Measurements from ENCODE around the gene XRCC5. TPM values are rescaled to one million over a fixed set of nuclear protein-coding genes. Genes with fewer than 3 reads are reported as not detected.
A peak's percentile ranks its signal among the peaks of the same experiment; 100 is the strongest.

The XRCC5 gene
- total RNA-seq, 4 donors from 2014 or later = 107 to 132 (median 116) TPM

GRCh38 chr2:216110620-216111019, 1.5 kb downstream of the XRCC5 start:
- TF ChIP-seq CTCF (IDR thresholded peaks at IDR 0.05) = no peak
- TF ChIP-seq POLR2A (IDR thresholded peaks at IDR 0.05) = no peak
- intact Hi-C loops (cut with DNase I; ENCODE audit: low total_unique reads) = no loop called here
- no peak for DNase-seq (ENCODE audit: low spot score in 2 of 2)
- WGBS, 2 donors = 3 to 6% methylated on average over 1 of the region's 1 CpG
- no peak overlapping the region for H3K4me3 ChIP-seq (ENCODE audit: low read depth, poor library complexity, severe bottlenecking)

GRCh38 chr2:216111122-216111521, 2.0 kb downstream of the XRCC5 start:
- intact Hi-C loops (cut with DNase I; ENCODE audit: low total_unique reads) = no loop called here
- no peak overlapping the region for H3K4me3 ChIP-seq (ENCODE audit: low read depth, poor library complexity, severe bottlenecking)
- TF ChIP-seq CTCF (IDR thresholded peaks at IDR 0.05) = no peak
- TF ChIP-seq POLR2A (IDR thresholded peaks at IDR 0.05) = no peak
- WGBS, 2 donors = 78 to 81% methylated on average over 7 of the region's 7 CpGs
- DNase-seq (ENCODE audit: low spot score in 2 of 2) = no peak

GRCh38 chr2:216112926-216113325, 3.8 kb downstream of the XRCC5 start:
- H3K4me3 ChIP-seq (ENCODE audit: low read depth, poor library complexity, severe bottlenecking) = no peak overlapping the region
- intact Hi-C loops (cut with DNase I; ENCODE audit: low total_unique reads) = no loop called here
- TF ChIP-seq CTCF (IDR thresholded peaks at IDR 0.05) (no peak), POLR2A (IDR thresholded peaks at IDR 0.05) (no peak)
- DNase-seq (ENCODE audit: low spot score in 2 of 2) = no peak
- WGBS, 2 donors = 76% methylated on average over 4 of the region's 4 CpGs

- intact Hi-C loops (cut with DNase I; ENCODE audit: low total_unique reads) = no loop called here
- WGBS, 2 donors = 72 to 88% methylated on average over 3 of the region's 3 CpGs
Measured at GRCh38 chr2:216113572-216113971, 4.4 kb downstream of the XRCC5 start.

GRCh38 chr2:216114382-216114713, 5.2 kb downstream of the XRCC5 start:
- 40 to 41% methylated on average over 4 of the region's 4 CpGs for WGBS, 2 donors
- no peak for DNase-seq (ENCODE audit: low spot score in 2 of 2)
- H3K4me3 ChIP-seq (ENCODE audit: low read depth, poor library complexity, severe bottlenecking) = no peak overlapping the region
- TF ChIP-seq CTCF (IDR thresholded peaks at IDR 0.05) (no peak), POLR2A (IDR thresholded peaks at IDR 0.05) (no peak)
- intact Hi-C loops (cut with DNase I; ENCODE audit: low total_unique reads) = no loop called here

More at GRCh38 chr2:216113572-216113971, 4.4 kb downstream of the XRCC5 start:
- no peak overlapping the region for H3K4me3 ChIP-seq (ENCODE audit: low read depth, poor library complexity, severe bottlenecking)
- no peak for DNase-seq (ENCODE audit: low spot score in 2 of 2)
- no peak for TF ChIP-seq POLR2A (IDR thresholded peaks at IDR 0.05)

GRCh38 chr2:216114714-216115531, 5.8 kb downstream of the XRCC5 start:
- WGBS, 2 donors = 4 to 8% methylated on average over 29 of the region's 29 CpGs

More at GRCh38 chr2:216114714-216115531, 5.8 kb downstream of the XRCC5 start:
- peak; percentile 99 for DNase-seq (ENCODE audit: low spot score in 2 of 2)
- peak overlapping the region; percentile 28 for H3K4me3 ChIP-seq (ENCODE audit: low read depth, poor library complexity, severe bottlenecking)
- TF ChIP-seq POLR2A (IDR thresholded peaks at IDR 0.05) = no peak
- peak in 1 of 3 donors; percentile 79 for TF ChIP-seq CTCF (IDR thresholded peaks at IDR 0.05)
- intact Hi-C loops (cut with DNase I; ENCODE audit: low total_unique reads) = no loop called here
